ENCODE data around the gene CEP135. TPM values are rescaled to one million over a fixed set of nuclear protein-coding genes. Genes with fewer than 3 reads are reported as not detected.
"Not testable (repeated sequence)": the region's sequence is repeated elsewhere in the genome, so short reads cannot be mapped to it uniquely, and the experiment has no call there.

The CEP135 gene
- total RNA-seq, 2 experiments from 2014 or later, result 15.7 to 15.8 TPM

DNA sequence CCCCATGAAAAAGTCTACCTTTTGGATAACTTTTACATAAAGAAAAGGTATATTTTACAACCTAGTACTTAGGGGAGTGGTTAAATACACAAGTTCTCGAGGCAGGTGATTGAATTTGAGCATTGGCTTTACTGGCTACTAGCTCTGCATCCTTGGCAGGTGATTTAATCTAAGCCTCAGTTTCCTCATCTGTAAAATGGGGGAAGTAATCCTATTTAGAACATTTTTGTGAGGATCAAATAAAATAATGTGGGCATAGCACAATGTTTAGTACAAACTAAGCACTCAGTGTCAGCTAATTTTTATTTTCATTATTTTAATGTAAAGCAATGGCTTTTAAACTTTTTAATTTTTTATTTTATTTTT is 102.9 kb downstream of the CEP135 start:
- H3K36me3 Mint-ChIP-seq, result no peaks in the 10 kb centered on the region
- H3K27ac Mint-ChIP-seq, result no peak overlapping the region
- peaks cover 67% of the 10 kb centered on the region for H3K27me3 Mint-ChIP-seq
- ATAC-seq, result no peak
- H3K4me3 Mint-ChIP-seq, result no peak overlapping the region
- no peak for DNase-seq
- CTCF ChIA-PET, result interaction anchor here (1.3 kb wide), 1 partner anchor 103 kb away, joined by 5 read pairs; the partner anchor contains the start of gene CEP135
- H3K9me3 Mint-ChIP-seq (ENCODE audit: low read depth), result no peaks in the 10 kb centered on the region
- H3K4me1 Mint-ChIP-seq, result peaks cover 12% of the 10 kb centered on the region

DNA sequence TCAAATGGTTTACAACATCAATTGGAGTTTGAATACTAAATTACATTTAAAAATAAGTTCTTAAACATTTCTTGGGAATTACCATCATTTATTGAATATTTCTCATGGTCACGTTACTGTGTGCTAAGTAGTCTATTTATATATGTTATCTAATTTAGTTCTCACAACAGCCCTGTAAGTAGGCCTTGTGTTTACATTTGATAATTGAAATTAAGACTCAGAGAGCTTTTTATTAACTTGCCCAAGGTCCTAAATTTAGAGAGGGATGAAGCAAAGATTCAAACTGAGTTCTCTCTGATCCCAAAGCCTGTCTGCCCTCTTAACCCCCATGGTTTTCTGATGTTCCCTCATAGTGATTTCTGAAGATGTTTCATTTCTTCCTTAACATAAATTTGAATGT is 103.7 kb downstream of the CEP135 start:
- Mint-ChIP-seq H3K27ac (no peak overlapping the region), H3K9me3 (ENCODE audit: low read depth) (no peaks in the 10 kb centered on the region), H3K4me3 (no peak overlapping the region), H3K36me3 (no peaks in the 10 kb centered on the region), H3K4me1 (peaks cover 12% of the 10 kb centered on the region), H3K27me3 (peaks cover 64% of the 10 kb centered on the region)
- DNase-seq, result no peak
- CTCF ChIA-PET, result no interaction called here
- no peak for ATAC-seq

DNA sequence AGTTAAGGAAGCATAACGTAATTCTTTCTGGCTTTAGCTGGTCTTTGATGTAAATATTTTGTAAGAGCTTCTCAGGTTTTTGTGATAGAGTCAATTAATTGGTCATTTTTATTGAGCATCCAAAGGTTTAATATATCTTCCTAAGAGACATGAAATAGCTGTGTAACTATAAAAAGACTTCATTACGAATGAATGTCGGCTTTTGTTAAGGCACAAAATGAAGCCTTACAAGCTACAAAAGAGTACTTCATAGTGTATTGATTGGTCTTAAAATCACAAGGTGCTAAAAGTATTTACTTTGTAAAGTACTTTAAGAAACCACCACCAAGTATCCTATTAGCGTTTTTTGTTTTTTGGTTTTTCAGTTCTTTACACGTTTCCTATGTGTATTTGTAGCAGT is 104.2 kb downstream of the CEP135 start:
- CTCF ChIA-PET, result no interaction called here

DNA sequence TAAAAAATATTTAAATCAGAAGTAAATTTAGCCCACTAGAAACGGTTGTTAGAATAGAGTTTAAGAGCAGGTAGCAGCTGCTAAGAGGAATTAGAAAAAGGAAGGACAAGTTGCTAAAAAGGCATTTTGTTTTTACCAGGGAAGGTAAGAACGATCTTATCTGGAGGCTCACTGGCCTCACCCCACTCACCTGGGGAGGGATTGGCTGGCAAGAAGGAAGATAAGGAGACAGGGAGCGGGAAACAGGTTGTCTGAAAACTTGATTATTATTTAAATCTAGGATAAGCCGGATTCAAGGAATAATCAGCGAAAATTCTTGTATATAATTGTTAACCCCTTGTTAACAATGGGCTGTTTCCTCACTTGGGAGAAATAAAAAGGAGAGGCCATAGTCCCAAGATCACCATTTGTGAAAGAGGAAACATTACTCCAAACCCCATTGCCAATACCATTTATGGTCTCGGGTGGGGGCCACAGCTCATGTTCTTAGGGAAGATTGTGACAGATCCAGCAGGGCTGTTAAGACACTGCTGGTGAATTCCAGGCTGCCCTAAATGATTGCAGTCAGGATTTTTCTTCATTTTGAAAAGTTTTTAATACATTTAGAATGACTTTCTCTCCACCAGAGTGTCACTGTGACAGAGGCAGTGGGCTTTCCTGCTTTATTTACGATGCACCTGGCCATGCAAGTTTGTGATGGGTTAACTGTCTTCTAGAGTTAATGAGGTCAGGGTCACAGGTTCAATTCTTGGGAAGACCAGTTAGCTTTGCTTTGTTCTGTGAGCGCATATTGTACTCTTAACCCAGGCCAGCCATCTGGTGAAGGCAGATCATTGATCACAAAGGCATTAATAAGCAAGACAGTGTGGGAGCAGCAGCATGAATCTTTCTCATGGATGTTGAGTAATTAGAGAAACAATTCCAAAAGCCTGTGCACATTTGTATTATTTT is 106.6 kb downstream of the CEP135 start:
- DNase-seq (no peak), ATAC-seq (no peak)
- no peaks in the 10 kb centered on the region for H3K4me1 Mint-ChIP-seq
- H3K9me3 Mint-ChIP-seq (ENCODE audit: low read depth), result no peaks in the 10 kb centered on the region
- H3K27me3 Mint-ChIP-seq, result peaks cover 52% of the 10 kb centered on the region
- H3K36me3 Mint-ChIP-seq, result no peaks in the 10 kb centered on the region
- CTCF ChIA-PET, result no interaction called here
- no peak overlapping the region for H3K4me3 Mint-ChIP-seq
- no peak overlapping the region for H3K27ac Mint-ChIP-seq

More for the DNA sequence above, 104.2 kb downstream of the CEP135 start:
- Mint-ChIP-seq H3K9me3 (ENCODE audit: low read depth) (no peaks in the 10 kb centered on the region), H3K4me3 (no peak overlapping the region), H3K27ac (no peak overlapping the region), H3K27me3 (peaks cover 63% of the 10 kb centered on the region), H3K36me3 (no peaks in the 10 kb centered on the region), H3K4me1 (peaks cover 12% of the 10 kb centered on the region)
- ATAC-seq (no peak), DNase-seq (no peak)

DNA sequence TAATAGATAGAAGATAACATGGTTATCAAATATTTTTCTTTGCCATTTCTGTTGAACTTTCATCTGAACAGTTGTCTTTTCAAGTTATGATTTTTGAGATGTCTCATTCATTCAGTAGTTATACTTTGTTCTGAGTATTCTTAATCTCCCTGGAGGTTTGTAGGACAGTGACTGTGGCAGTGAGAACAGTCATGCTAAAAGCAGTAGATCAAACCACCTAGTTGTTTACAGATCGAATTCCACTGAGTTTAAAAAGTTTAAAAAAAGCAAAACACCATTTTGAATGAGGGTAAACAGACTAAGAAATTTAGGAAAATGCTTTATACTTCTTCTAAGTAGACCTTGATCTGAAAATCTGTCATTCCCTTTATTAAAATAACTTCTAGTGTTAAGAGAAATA is 107.2 kb downstream of the CEP135 start:
- DNase-seq, result no peak
- CTCF ChIA-PET, result no interaction called here
- no peak for ATAC-seq
- Mint-ChIP-seq H3K9me3 (ENCODE audit: low read depth) (no peaks in the 10 kb centered on the region), H3K36me3 (no peaks in the 10 kb centered on the region), H3K27me3 (peaks cover 46% of the 10 kb centered on the region), H3K4me1 (no peaks in the 10 kb centered on the region), H3K27ac (no peak overlapping the region), H3K4me3 (no peak overlapping the region)

DNA sequence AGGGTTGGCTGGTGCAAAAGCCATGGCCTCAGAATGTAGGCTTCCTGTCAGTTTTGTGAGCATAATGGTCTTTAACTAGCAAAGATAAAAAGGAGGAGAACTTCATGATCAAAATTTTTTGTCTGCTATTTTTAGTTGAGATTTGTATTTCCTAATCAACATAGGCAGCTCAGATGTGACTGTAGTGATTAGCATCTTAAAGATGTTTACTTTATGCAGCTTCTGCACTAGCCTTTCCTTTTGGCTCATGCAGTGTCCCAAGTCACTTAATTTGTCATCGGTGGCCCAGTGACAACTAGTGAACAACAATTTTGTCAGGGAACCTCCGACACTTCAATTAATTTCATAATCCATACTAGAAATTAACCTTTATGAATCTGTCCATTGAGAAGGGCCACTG is 109.8 kb downstream of the CEP135 start:
- DNase-seq, result no peak
- Mint-ChIP-seq H3K27me3 (peaks cover 44% of the 10 kb centered on the region), H3K27ac (no peak overlapping the region)

DNA sequence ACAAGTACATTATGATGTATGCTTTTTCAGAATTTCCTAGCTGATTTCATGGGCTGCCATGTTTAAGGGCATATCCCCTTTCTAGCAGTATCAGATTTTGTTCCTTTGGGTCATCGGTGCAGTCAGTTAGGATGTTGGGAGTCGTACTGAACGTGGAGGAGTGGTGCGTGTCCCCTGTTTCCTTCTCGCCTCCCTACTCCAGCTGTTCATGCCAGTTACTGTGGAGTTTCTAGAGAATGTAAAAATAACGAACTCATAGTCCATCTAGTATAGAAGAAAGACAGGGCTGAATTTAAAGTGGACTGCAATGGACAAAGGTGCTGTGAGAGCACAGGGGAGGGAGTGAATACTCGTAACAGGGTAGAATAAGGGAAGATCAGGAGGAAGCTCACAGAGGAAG is 111.3 kb downstream of the CEP135 start:
- CTCF ChIA-PET, result no interaction called here
- Mint-ChIP-seq H3K4me1 (no peaks in the 10 kb centered on the region), H3K27ac (no peak overlapping the region), H3K4me3 (no peak overlapping the region), H3K27me3 (peaks cover 45% of the 10 kb centered on the region), H3K36me3 (no peaks in the 10 kb centered on the region), H3K9me3 (ENCODE audit: low read depth) (no peaks in the 10 kb centered on the region)
- no peak for DNase-seq
- ATAC-seq, result no peak

More for the DNA sequence above, 109.8 kb downstream of the CEP135 start:
- CTCF ChIA-PET, result no interaction called here
- no peaks in the 10 kb centered on the region for H3K4me1 Mint-ChIP-seq
- no peak for ATAC-seq
- no peaks in the 10 kb centered on the region for H3K9me3 Mint-ChIP-seq (ENCODE audit: low read depth)
- no peaks in the 10 kb centered on the region for H3K36me3 Mint-ChIP-seq
- H3K4me3 Mint-ChIP-seq, result no peak overlapping the region

DNA sequence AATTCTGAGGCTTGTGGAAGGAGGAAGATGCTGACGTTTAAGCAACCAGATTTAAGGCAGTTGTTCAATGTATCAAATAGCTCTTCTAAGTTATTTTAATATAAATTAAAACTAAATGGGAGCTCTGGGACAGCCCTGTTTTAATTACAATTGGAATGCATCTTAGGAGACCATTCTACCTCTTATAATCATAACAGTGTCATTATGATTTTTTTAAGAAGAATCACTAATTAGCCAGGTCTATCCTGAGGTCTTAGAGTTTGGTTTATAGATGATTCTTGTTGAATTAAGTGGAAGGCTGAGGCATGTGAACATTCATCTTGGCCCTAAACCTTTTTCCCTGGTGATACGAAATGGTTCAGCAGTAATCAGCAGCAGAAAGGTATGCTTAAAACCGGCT is 113.4 kb downstream of the CEP135 start:
- Mint-ChIP-seq H3K4me1 (no peaks in the 10 kb centered on the region), H3K9me3 (ENCODE audit: low read depth) (no peaks in the 10 kb centered on the region), H3K36me3 (no peaks in the 10 kb centered on the region), H3K4me3 (no peak overlapping the region), H3K27me3 (peaks cover 40% of the 10 kb centered on the region), H3K27ac (no peak overlapping the region)
- CTCF ChIA-PET, result no interaction called here
- ATAC-seq (no peak), DNase-seq (no peak)

DNA sequence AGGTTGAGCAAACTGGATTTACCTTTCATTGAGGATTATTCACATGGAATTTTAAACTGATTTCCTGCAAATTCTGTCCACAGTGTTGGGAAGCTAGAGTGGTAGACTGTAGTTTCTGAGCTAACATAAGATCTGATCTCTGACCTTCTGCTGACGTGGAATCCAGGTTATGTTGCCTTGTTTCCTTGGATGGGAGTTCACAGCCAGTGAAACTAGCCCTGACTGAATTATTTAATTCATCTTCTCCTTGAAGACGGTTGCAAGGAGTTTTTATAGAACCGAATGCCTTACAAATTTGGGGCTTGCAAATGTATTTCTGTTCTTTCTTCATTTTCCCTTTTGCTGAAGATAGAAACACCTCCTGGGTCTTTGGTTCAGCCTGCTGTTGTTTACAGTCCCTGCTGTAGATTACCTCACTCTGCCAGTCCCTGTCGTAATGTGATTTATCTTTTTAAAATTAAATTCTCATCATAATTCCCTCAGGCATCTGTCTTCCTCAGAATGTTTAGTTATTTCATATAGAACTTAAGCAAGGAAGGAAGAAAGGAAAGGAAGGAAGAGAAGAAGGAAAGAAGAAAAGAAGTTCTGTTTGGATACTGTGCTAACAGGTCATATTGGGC is 113.9 kb downstream of the CEP135 start:
- DNase-seq (no peak), ATAC-seq (no peak)
- Mint-ChIP-seq H3K4me1 (no peaks in the 10 kb centered on the region), H3K4me3 (no peak overlapping the region), H3K27ac (no peak overlapping the region), H3K36me3 (no peaks in the 10 kb centered on the region), H3K9me3 (ENCODE audit: low read depth) (no peaks in the 10 kb centered on the region), H3K27me3 (peaks cover 37% of the 10 kb centered on the region)
- CTCF ChIA-PET, result no interaction called here

DNA sequence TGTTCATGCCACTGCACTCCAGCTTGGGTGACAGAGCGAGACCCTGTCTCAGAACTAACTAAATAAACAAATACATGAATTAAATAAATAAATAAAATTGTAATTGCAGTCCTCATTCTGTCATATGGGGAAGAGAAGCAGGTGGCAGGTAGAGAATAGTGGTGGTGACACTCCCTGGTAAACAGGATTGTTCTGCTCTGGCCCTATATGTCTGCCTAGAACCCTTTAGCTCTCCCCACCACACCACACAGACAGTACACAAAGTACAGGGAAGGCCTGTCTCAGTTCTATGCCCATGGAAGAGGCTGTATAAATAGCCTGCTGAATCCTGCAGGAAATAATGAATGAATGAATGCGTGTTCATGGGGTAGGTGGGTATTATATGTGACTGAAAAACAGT is 117.7 kb downstream of the CEP135 start:
- Mint-ChIP-seq H3K4me1 (no peaks in the 10 kb centered on the region), H3K27me3 (peaks cover 29% of the 10 kb centered on the region), H3K27ac (no peak overlapping the region), H3K9me3 (ENCODE audit: low read depth) (no peaks in the 10 kb centered on the region), H3K4me3 (no peak overlapping the region), H3K36me3 (no peaks in the 10 kb centered on the region)
- DNase-seq (no peak), ATAC-seq (no peak)
- CTCF ChIA-PET, result no interaction called here

DNA sequence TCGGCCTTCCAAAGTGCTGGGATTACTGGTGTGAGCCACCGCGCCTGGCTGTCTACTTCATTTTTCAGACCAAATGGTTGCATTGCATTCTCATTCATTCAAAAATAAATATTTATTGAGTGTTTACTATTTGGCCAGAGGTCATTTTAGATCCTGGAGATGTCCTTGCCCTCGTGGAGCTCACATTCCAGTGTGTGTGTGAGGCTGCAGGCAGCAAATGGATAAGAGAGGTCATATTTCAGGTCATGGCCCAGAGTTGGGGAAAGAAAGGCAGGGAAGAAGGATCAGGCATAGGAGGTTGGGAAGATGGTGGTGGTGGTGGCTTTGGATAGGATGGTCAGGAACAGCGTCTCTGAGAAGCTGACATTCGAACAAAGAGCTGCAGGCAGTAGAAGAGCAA is 119.1 kb downstream of the CEP135 start:
- CTCF ChIA-PET, result no interaction called here
- Mint-ChIP-seq H3K36me3 (no peaks in the 10 kb centered on the region), H3K27ac (no peak overlapping the region), H3K27me3 (peaks cover 22% of the 10 kb centered on the region), H3K4me3 (no peak overlapping the region), H3K9me3 (ENCODE audit: low read depth) (no peaks in the 10 kb centered on the region), H3K4me1 (no peaks in the 10 kb centered on the region)
- ATAC-seq, result no peak
- no peak for DNase-seq

DNA sequence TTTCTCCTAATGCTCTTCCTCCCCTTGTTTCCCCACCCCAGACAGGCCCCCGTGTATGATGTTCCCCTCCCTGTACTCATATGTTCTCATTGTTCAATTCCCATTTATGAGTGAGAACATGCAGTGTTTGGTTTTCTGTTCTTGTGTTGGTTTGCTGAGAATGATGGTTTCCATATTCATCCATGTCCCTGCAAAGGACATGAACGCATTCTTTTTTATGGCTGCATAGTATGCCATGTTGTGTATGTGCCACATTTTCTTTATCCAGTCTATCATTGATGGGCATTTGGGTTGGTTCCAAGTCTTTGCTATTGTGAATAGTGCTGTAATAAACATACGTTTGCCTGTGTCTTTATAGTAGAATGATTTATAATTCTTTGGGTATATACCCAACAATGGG is 124.0 kb downstream of the CEP135 start:
- H3K27ac Mint-ChIP-seq; H3K9me3 Mint-ChIP-seq (ENCODE audit: low read depth); CTCF ChIA-PET; H3K36me3 Mint-ChIP-seq; DNase-seq; H3K4me3 Mint-ChIP-seq; ATAC-seq; H3K4me1 Mint-ChIP-seq: not testable (repeated sequence)
- H3K27me3 Mint-ChIP-seq, result peaks cover 13% of the 10 kb centered on the region

DNA sequence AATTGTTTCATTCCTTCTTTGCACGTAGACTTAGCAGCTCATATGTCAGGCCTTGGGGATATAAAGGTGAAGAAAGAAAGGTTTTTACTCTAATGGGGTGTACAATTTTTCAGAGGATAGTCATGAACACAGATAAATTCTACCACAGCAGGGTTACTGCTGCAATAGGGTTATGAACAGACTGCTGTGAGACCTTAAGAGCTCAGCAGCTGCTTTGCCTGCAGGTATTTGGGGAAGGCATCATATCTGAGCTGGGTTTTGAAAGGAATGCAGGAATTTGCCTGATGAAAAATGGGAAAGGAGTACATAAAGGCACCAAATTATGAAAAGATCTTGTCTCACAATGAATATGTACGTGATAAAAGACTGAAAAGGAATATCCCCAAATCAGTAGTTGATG is 128.9 kb downstream of the CEP135 start:
- H3K36me3 Mint-ChIP-seq, result no peaks in the 10 kb centered on the region
- no peak overlapping the region for H3K27ac Mint-ChIP-seq
- no peaks in the 10 kb centered on the region for H3K9me3 Mint-ChIP-seq (ENCODE audit: low read depth)
- ATAC-seq (no peak), DNase-seq (no peak)
- no peak overlapping the region for H3K4me3 Mint-ChIP-seq
- CTCF ChIA-PET, result no interaction called here
- no peaks in the 10 kb centered on the region for H3K4me1 Mint-ChIP-seq
- peaks cover 13% of the 10 kb centered on the region for H3K27me3 Mint-ChIP-seq

DNA sequence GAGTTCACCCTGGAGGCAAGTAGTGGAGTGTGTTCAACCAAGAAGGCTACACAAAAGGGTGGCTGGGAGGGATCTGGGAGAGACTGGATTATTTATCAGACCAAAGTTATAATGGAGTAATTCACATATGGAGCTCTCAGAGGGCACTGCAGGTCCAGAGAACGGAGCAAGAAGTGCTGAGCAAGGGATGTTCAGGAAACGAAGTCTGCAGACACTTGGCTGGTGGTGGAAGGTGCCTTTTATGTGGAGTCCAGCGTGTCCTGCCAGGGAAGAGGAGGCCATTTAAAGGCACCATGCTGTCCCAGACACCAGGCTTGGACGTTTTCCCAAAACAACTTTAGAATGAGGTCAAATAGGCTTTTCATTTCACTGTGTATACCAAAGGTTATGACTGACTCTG is 130.1 kb downstream of the CEP135 start:
- CTCF ChIA-PET, result no interaction called here
- DNase-seq (no peak), ATAC-seq (no peak)
- H3K36me3 Mint-ChIP-seq, result no peaks in the 10 kb centered on the region
- no peaks in the 10 kb centered on the region for H3K4me1 Mint-ChIP-seq
- H3K9me3 Mint-ChIP-seq (ENCODE audit: low read depth), result no peaks in the 10 kb centered on the region
- H3K27me3 Mint-ChIP-seq, result peaks cover 13% of the 10 kb centered on the region
- no peak overlapping the region for H3K27ac Mint-ChIP-seq
- H3K4me3 Mint-ChIP-seq, result no peak overlapping the region
